Right lobe of liver (tissue), 4 donors: ENCODE results near the gene RAB8B.

Experiments used
- POLR2A ChIP-seq: fragments of 450-650 bp; IDR thresholded peaks from one replicate; pipeline ENCODE4 v1.6.1; 2017; ENCODE audit warnings: antibody characterized with exemption, mild to moderate bottlenecking
- TF ChIP-seq, protein P1 (sequence below), 4 donors: fragments of 200-600 bp in 3 of 4; fragments of 450-650 bp in 1 of 4; IDR thresholded peaks; one replicate each; pipeline versions ENCODE4 v1.5.1 to v1.8.0; 2016 to 2022; ENCODE audit warnings: antibody characterized with exemption in 4 of 4, mild to moderate bottlenecking in 2 of 4
- donor health status: DM: no; HTN: no; CAD: no.
- donor health status: DM: no; HTN: no; CAD: no.
- donor health status: DM: no; HTN: yes; CAD: no.

DNA sequence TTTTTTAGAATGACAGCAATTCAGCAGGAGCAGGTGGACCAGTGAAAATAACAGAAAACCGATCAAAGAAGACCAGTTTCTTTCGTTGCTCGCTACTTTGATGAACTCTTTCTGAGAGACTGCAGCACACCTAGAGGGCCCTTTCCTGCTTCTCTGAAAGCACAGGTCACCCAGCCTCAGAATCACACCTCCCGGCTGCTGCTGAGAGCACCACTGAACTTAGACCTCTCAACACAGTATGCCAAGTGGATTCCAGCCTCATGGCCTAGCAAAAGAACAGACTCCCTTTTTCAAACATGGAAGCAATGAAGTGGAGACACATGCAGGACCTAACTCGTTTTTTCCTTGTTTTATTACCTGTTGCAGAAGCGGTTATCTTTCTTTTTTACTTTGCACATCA lies 74.1 kb downstream of the RAB8B start:
- TF ChIP-seq POLR2A: no peak
- TF ChIP-seq, protein P1, sequence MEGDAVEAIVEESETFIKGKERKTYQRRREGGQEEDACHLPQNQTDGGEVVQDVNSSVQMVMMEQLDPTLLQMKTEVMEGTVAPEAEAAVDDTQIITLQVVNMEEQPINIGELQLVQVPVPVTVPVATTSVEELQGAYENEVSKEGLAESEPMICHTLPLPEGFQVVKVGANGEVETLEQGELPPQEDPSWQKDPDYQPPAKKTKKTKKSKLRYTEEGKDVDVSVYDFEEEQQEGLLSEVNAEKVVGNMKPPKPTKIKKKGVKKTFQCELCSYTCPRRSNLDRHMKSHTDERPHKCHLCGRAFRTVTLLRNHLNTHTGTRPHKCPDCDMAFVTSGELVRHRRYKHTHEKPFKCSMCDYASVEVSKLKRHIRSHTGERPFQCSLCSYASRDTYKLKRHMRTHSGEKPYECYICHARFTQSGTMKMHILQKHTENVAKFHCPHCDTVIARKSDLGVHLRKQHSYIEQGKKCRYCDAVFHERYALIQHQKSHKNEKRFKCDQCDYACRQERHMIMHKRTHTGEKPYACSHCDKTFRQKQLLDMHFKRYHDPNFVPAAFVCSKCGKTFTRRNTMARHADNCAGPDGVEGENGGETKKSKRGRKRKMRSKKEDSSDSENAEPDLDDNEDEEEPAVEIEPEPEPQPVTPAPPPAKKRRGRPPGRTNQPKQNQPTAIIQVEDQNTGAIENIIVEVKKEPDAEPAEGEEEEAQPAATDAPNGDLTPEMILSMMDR (IDR thresholded peaks at IDR 0.05): no peak
